Measurements from ENCODE around the gene ATF7IP2.

DNA sequence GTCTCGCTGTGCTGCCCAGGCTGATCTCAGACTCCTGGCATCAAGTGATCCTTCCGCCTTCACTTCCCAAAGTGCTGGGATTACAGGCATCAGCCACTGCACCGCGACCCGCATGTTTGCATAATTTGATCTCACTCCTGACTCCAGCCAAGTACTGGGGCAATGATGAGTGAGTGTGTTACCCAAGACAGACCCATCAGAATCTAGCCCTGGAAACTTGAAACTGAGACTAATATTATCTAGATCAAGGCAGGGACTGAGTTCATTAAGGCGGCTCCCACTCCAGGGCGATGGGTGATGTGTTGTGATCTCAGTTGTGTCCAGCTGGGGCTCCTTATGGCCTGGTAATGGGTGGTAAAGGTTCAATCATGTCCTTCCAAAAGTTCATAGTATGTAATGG lies 141.1 kb downstream of the ATF7IP2 start:
- TF ChIP-seq ELF4 (IDR thresholded peaks at IDR 0.05), result no peak
- no peak for TF ChIP-seq ARNT (IDR thresholded peaks at IDR 0.05)
- TF ChIP-seq FOXM1 (IDR thresholded peaks at IDR 0.05; ENCODE audit: borderline replicate concordance), result no peak
- no peak for TF ChIP-seq FOXK2 (IDR thresholded peaks at IDR 0.05)
- no peak for TF ChIP-seq L3MBTL2 (conservative IDR thresholded peaks at IDR 0.05)
- TF ChIP-seq FOXA1 (IDR thresholded peaks at IDR 0.05), result no peak
- TF ChIP-seq BHLHE40 (IDR thresholded peaks at IDR 0.05; ENCODE audit: borderline replicate concordance), result no peak
- no peak for TF ChIP-seq SP1 (IDR thresholded peaks at IDR 0.05)
- no peak for TF ChIP-seq NFRKB (IDR thresholded peaks at IDR 0.05)
- TF ChIP-seq CTBP1 (IDR thresholded peaks at IDR 0.05; ENCODE audit: borderline replicate concordance), result no peak
- TF ChIP-seq TARDBP (IDR thresholded peaks at IDR 0.05), result no peak

Measured in HEK293T (cell line).